HG03095 (cell line): Measurements from ENCODE around the gene TMTC3.
"Not testable (repeated sequence)": the region's sequence is repeated elsewhere in the genome, so short reads cannot be mapped to it uniquely, and the experiment has no call there.

ENCODE experiments used
- ATAC-seq: cut with Tn5 transposase; IDR thresholded peaks from one replicate; pipeline ENCODE4 v1.9.1; 2021; ENCODE audit warnings: moderate library complexity; ENCODE audit not compliant: unreplicated experiment

Gene TMTC3

GRCh38 chr12:88163371-88163770, 21.3 kb downstream of the TMTC3 start:
- no peak for ATAC-seq

GRCh38 chr12:88166179-88166578, 24.1 kb downstream of the TMTC3 start:
- no peak for ATAC-seq

- no peak for ATAC-seq
Measured at GRCh38 chr12:88167384-88167783, 25.3 kb downstream of the TMTC3 start.

GRCh38 chr12:88172844-88173407, 30.8 kb downstream of the TMTC3 start:
- ATAC-seq, result no peak

- no peak for ATAC-seq
Measured at GRCh38 chr12:88175544-88175943, 33.4 kb downstream of the TMTC3 start.

GRCh38 chr12:88179436-88180014, 37.4 kb downstream of the TMTC3 start:
- ATAC-seq, result no peak

- no peak for ATAC-seq
Measured at GRCh38 chr12:88181881-88182280, 39.8 kb downstream of the TMTC3 start.

GRCh38 chr12:88182416-88182815, 40.3 kb downstream of the TMTC3 start:
- no peak for ATAC-seq

- no peak for ATAC-seq
Measured at GRCh38 chr12:88184196-88184595, 42.1 kb downstream of the TMTC3 start.

GRCh38 chr12:88185279-88185678, 43.2 kb downstream of the TMTC3 start:
- ATAC-seq, result no peak

- peak; percentile 75 for ATAC-seq
Measured at GRCh38 chr12:88185988-88186387, 43.9 kb downstream of the TMTC3 start.

- ATAC-seq, result no peak
Measured at GRCh38 chr12:88187571-88187970, 45.5 kb downstream of the TMTC3 start.

GRCh38 chr12:88188180-88188579, 46.1 kb downstream of the TMTC3 start:
- ATAC-seq, result no peak

- ATAC-seq, result no peak
Measured at GRCh38 chr12:88192426-88192825, 50.3 kb downstream of the TMTC3 start.

GRCh38 chr12:88194868-88195267, 52.8 kb downstream of the TMTC3 start:
- ATAC-seq, result no peak

- ATAC-seq, result no peak
Measured at GRCh38 chr12:88200029-88200428, 57.9 kb downstream of the TMTC3 start.

- no peak for ATAC-seq
Measured at GRCh38 chr12:88202500-88202899, 60.4 kb downstream of the TMTC3 start.

GRCh38 chr12:88206601-88207000, 64.5 kb downstream of the TMTC3 start:
- no peak for ATAC-seq

GRCh38 chr12:88207921-88208620, 66.0 kb downstream of the TMTC3 start:
- ATAC-seq, result no peak

- no peak for ATAC-seq
Measured at GRCh38 chr12:88208661-88209060, 66.6 kb downstream of the TMTC3 start.

GRCh38 chr12:88210311-88210710, 68.2 kb downstream of the TMTC3 start:
- ATAC-seq, result not testable (repeated sequence)

GRCh38 chr12:88218293-88218692, 76.2 kb downstream of the TMTC3 start:
- ATAC-seq, result no peak
